Measurements from ENCODE around the gene RHOJ.

- TF ChIP-seq, protein P1, sequence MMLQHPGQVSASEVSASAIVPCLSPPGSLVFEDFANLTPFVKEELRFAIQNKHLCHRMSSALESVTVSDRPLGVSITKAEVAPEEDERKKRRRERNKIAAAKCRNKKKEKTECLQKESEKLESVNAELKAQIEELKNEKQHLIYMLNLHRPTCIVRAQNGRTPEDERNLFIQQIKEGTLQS (CRISPR knock-in tag; IDR thresholded peaks at IDR 0.05), result no peak
- TF ChIP-seq ZNF614 (CRISPR knock-in tag; IDR thresholded peaks at IDR 0.05; ENCODE audit: borderline replicate concordance) (no peak), SRF (IDR thresholded peaks at IDR 0.05; ENCODE audit: low read depth, low read length) (no peak)
These were observed 79.0 kb downstream of the RHOJ start for GRCh38 chr14:63282997-63283883.
